IMR-90 (cell line): ENCODE measurements around the gene PTPN3. TPM values are rescaled to one million over a fixed set of nuclear protein-coding genes. Genes with fewer than 3 reads are reported as not detected.

ENCODE experiments used
- ATAC-seq: fragments of 200-7000 bp; cut with Tn5 transposase; 2 replicates; pipeline ENCODE4 v1.9.1; 2020; ENCODE audit warnings: low read depth, mild to moderate bottlenecking, moderate library complexity
- BruUV-seq: library from RNA; stranded (reverse); fragments of 400-500 nt; replicated peaks from 2 replicates; lab custom pipeline; 2021; lab: Mats Ljungman, UMichigan
- CTCF ChIA-PET: fragments of 300-600 bp; formaldehyde crosslinking; extraction: SDS; loops from one replicate; lab custom pipeline; 2021; ENCODE audit warnings: antibody characterized with exemption; lab: Yijun Ruan, JAX
- POLR2A ChIA-PET: fragments of 300-600 bp; sonication (Branson Sonifier 250); formaldehyde crosslinking; loops from one replicate; lab custom pipeline; 2022; ENCODE audit warnings: antibody characterized with exemption; ENCODE audit not compliant: unreplicated experiment; lab: Charles Lee
- DNase-seq: peaks from one replicate; pipeline ENCODE4 v3.0.0; 2013
- H2AFZ ChIP-seq: replicated peaks from 2 replicates; pipeline ENCODE3; 2013; ENCODE audit warnings: low read length, mild to moderate bottlenecking; ENCODE audit not compliant: poor library complexity
- H2AK5ac ChIP-seq: 2 replicates; pipeline ENCODE4 v1.6.1; 2013; ENCODE audit warnings: low read depth, low read length, inconsistent platforms
- H2AK9ac ChIP-seq: replicated peaks from 2 replicates; pipeline ENCODE3; 2013; ENCODE audit warnings: mild to moderate bottlenecking, low read depth, low read length, moderate library complexity; ENCODE audit not compliant: poor library complexity
- H2BK120ac ChIP-seq: 2 replicates; pipeline ENCODE4 v1.6.1; 2013; ENCODE audit warnings: low read depth, low read length, inconsistent platforms
- H2BK15ac ChIP-seq: 3 replicates; pipeline ENCODE4 v1.6.1; 2013; ENCODE audit warnings: low read depth, low read length, inconsistent platforms
- H2BK20ac ChIP-seq: 2 replicates; pipeline ENCODE4 v1.6.1; 2013; ENCODE audit warnings: low read depth, mild to moderate bottlenecking, inconsistent platforms, low read length, moderate library complexity
- H2BK5ac ChIP-seq: 2 replicates; pipeline ENCODE4 v1.6.1; 2013; ENCODE audit warnings: mild to moderate bottlenecking, low read depth, low read length, inconsistent platforms; ENCODE audit not compliant: poor library complexity, severe bottlenecking
- H3K14ac ChIP-seq: replicated peaks from 2 replicates; pipeline ENCODE4 v1.6.1; 2013; ENCODE audit warnings: low read depth, low read length, inconsistent platforms
- H3K18ac ChIP-seq: 2 replicates; pipeline ENCODE4 v1.6.1; 2013; ENCODE audit warnings: low read depth, low read length, control low read depth
- H3K23ac ChIP-seq: 2 replicates; pipeline ENCODE4 v1.6.1; 2013; ENCODE audit warnings: low read depth, low read length, inconsistent platforms
- H3K27ac ChIP-seq: 2 replicates; pipeline ENCODE4 v1.5.1; 2013; ENCODE audit warnings: mild to moderate bottlenecking, control low read depth, low read length; ENCODE audit not compliant: insufficient read depth
- H3K27me3 ChIP-seq: 2 replicates; pipeline ENCODE4 v1.6.1; 2013; ENCODE audit warnings: low read length; ENCODE audit not compliant: control insufficient read depth, insufficient read depth
- H3K36me3 ChIP-seq: 2 replicates; pipeline ENCODE4 v1.6.1; 2013; ENCODE audit warnings: low read length, mixed read lengths; ENCODE audit not compliant: control insufficient read depth, insufficient read depth
- H3K4ac ChIP-seq: 2 replicates; pipeline ENCODE4 v1.6.1; 2013; ENCODE audit warnings: low read depth, low read length, inconsistent platforms
- H3K4me1 ChIP-seq: 2 replicates; pipeline ENCODE4 v1.6.1; 2013; ENCODE audit warnings: low read length, mixed read lengths; ENCODE audit not compliant: control insufficient read depth, insufficient read depth
- H3K4me2 ChIP-seq: 2 replicates; pipeline ENCODE4 v1.6.1; 2013; ENCODE audit warnings: low read depth, mild to moderate bottlenecking, control low read depth, low read length, moderate library complexity
- H3K4me3 ChIP-seq: 2 replicates; pipeline ENCODE4 v1.5.1; 2013; ENCODE audit warnings: low read depth, mild to moderate bottlenecking, control low read depth, low read length, moderate library complexity; ENCODE audit not compliant: insufficient read depth
- H3K56ac ChIP-seq: 2 replicates; pipeline ENCODE4 v1.6.1; 2013; ENCODE audit warnings: low read length, inconsistent platforms; ENCODE audit not compliant: insufficient read depth; ENCODE audit errors: extremely low read depth
- H3K79me1 ChIP-seq, 2 experiments: 2 replicates each; pipeline ENCODE4 v1.6.1; 2013; ENCODE audit warnings: low read length in 2 of 2, inconsistent platforms in 1 of 2, low read depth in 1 of 2
- H3K9ac ChIP-seq: 2 replicates; pipeline ENCODE4 v1.6.1; 2013; ENCODE audit warnings: low read depth, low read length, control low read depth
- H3K9me1 ChIP-seq: 2 replicates; pipeline ENCODE4 v1.6.1; 2013; ENCODE audit warnings: low read length, inconsistent platforms; ENCODE audit not compliant: insufficient read depth
- H3K9me3 ChIP-seq: 2 replicates; pipeline ENCODE4 v1.6.1; 2013; ENCODE audit warnings: low read length; ENCODE audit not compliant: control insufficient read depth, insufficient read depth
- H4K20me1 ChIP-seq: 2 replicates; pipeline ENCODE4 v1.6.1; 2013; ENCODE audit warnings: low read length, inconsistent platforms; ENCODE audit not compliant: insufficient read depth
- H4K5ac ChIP-seq: 2 replicates; pipeline ENCODE4 v1.6.1; 2013; ENCODE audit warnings: mild to moderate bottlenecking, low read depth, low read length, control low read depth
- H4K8ac ChIP-seq, 2 experiments: 2 replicates each; pipeline ENCODE4 v1.6.1; 2013; ENCODE audit warnings: low read depth in 2 of 2, low read length in 2 of 2, control low read depth in 1 of 2, inconsistent platforms in 1 of 2
- H4K91ac ChIP-seq: 2 replicates; pipeline ENCODE4 v1.6.1; 2013; ENCODE audit warnings: low read depth, low read length, inconsistent platforms; ENCODE audit not compliant: insufficient read depth
- BHLHE40 ChIP-seq: fragments of 150-350 bp; IDR thresholded peaks from 2 replicates; pipeline ENCODE4 v1.6.1; 2016; ENCODE audit warnings: mild to moderate bottlenecking, low read depth, low read length
- FOS ChIP-seq: fragments of 150-350 bp; IDR thresholded peaks from 2 replicates; pipeline ENCODE4 v1.6.1; 2016; ENCODE audit warnings: low read depth, low read length
- MAZ ChIP-seq: IDR thresholded peaks from 2 replicates; pipeline ENCODE4 v1.6.1; 2012; ENCODE audit warnings: low read depth, mild to moderate bottlenecking, low read length, improper control_type of control experiment, moderate library complexity, borderline replicate concordance
- RAD21 ChIP-seq: IDR thresholded peaks from 2 replicates; pipeline ENCODE4 v1.6.1; 2012; ENCODE audit warnings: low read length, improper control_type of control experiment
- RCOR1 ChIP-seq: IDR thresholded peaks from 2 replicates; pipeline ENCODE4 v1.6.1; 2012; ENCODE audit warnings: mild to moderate bottlenecking, low read length, improper control_type of control experiment; ENCODE audit not compliant: insufficient replicate concordance
- RFX5 ChIP-seq: IDR thresholded peaks from 2 replicates; pipeline ENCODE4 v1.8.0; 2012; ENCODE audit warnings: low read depth, mild to moderate bottlenecking, low read length, moderate library complexity
- SMC3 ChIP-seq: fragments of 150-350 bp; IDR thresholded peaks from 2 replicates; pipeline ENCODE4 v1.6.1; 2016; ENCODE audit warnings: low read depth, mild to moderate bottlenecking, antibody characterized with exemption, low read length, moderate library complexity
- WGBS, 2 experiments: methylation state at CpG; one replicate each; pipeline versions ENCODE4 v1.1.5 to v1.1.7; 2013; ENCODE audit warnings: missing lambda C conversion rate in 2 of 2; ENCODE audit not compliant: insufficient read length in 1 of 2; ENCODE audit errors: extremely low coverage in 2 of 2; 5-methylcytosine and 5-hydroxymethylcytosine counted together
- dilution Hi-C: fragments of 300-500 bp; cut with HindIII; formaldehyde crosslinking; loops from one replicate; pipeline ENCODE4 v1.14.3; 2018; ENCODE audit warnings: low sequenced_read_pairs; ENCODE audit not compliant: unreplicated experiment
- in situ Hi-C: fragments of 300-500 bp; cut with MboI; formaldehyde crosslinking; loops from 3 replicates; pipeline ENCODE4 v1.14.3; 2019; ENCODE audit warnings: low sequenced_read_pairs, inconsistent platforms, mixed read lengths
- intact Hi-C: fragments of 100-400 bp; cut with micrococcal nuclease; formaldehyde crosslinking; loops from 2 replicates; pipeline ENCODE4 v1.10.0; 2022
- polyA plus RNA-seq, 3 experiments: library from polyadenylated mRNA; depleted of rRNA; stranded (reverse); fragments of >200 nt; gene quantifications; 2 replicates each; pipeline ENCODE4 v1.2.3, GENCODE V29; 2012; ENCODE audit warnings: low replicate concordance in 1 of 3
- total RNA-seq: library from RNA; depleted of rRNA; stranded (reverse); fragments of >200 nt; gene quantifications from 2 replicates; pipeline ENCODE4 v1.2.3, GENCODE V29; 2012
- TF ChIP-seq, protein P1 (sequence below): fragments of 150-350 bp; IDR thresholded peaks from 2 replicates; pipeline ENCODE4 v1.6.1; 2016; ENCODE audit warnings: low read depth, mild to moderate bottlenecking, low read length, moderate library complexity, borderline replicate concordance
- TF ChIP-seq, protein P2 (sequence below): conservative IDR thresholded peaks from 2 replicates; pipeline ENCODE4 v1.5.1; 2012; ENCODE audit warnings: mild to moderate bottlenecking, low read depth, low read length, improper control_type of control experiment

PTPN3 gene
- total and polyA plus RNA-seq, 2 of the 4 experiments (the other 2 are of a cell fraction), result 0.72 to 0.89 TPM

DNA sequence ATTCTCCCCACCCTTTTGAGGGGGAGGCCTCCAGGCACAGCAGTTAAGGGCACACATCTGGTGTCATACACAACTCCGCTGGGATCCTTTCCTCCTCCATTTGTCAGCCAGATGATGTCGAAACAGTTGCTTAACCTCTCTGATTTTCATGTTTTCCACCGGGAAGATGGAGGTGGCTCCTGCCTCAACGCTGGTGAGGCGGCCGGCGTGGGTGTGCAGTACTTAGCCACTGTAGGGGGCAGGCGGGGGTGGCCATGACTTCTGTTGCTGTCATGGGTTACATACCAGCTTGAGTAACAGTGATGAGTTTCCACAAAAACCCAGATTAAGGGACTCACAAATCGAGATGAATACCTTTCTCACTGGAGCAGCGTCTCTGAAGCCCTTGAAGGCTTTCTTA, 114.2 kb downstream of the PTPN3 start:
- Histone ChIP-seq H3K36me3 (no peaks in the 10 kb centered on the region; the same call in none of the 2 replicates), H3K4me1 (no peaks in the 10 kb centered on the region), H3K9me1 (no peaks in the 10 kb centered on the region), H3K56ac (no peak overlapping the region), H3K79me1 (no peaks in the 10 kb centered on the region), H3K23ac (no peak overlapping the region), H3K9ac (no peak overlapping the region), H4K20me1 (no peaks in the 10 kb centered on the region), H2BK120ac (no peak overlapping the region), H2AK9ac (no peak overlapping the region), H2BK5ac (no peak overlapping the region), H2AFZ (no peak overlapping the region), H3K4me2 (no peak overlapping the region), H3K27ac (no peak overlapping the region), H3K4ac (no peak overlapping the region), H2BK15ac (no peak overlapping the region), H3K4me3 (no peak overlapping the region), H4K8ac (no peak overlapping the region), H3K27me3 (no peaks in the 10 kb centered on the region; the same call in 1 of the 2 replicates), H2AK5ac (no peak overlapping the region), H4K5ac (no peak overlapping the region), H3K14ac (no peak overlapping the region), H4K91ac (no peak overlapping the region), H3K18ac (no peak overlapping the region), H3K9me3 (no peaks in the 10 kb centered on the region), H2BK20ac (no peak overlapping the region)
- intact Hi-C loops (no loop called here), in situ Hi-C loops (no loop called here), dilution Hi-C loops (no loop called here)
- ChIA-PET CTCF (no interaction called here), POLR2A (no interaction called here)
- DNase-seq, result no peak
- TF ChIP-seq RCOR1 (no peak), SMC3 (no peak), RFX5 (no peak), BHLHE40 (no peak), MAZ (no peak), FOS (no peak), RAD21 (no peak)
- TF ChIP-seq, protein P1, sequence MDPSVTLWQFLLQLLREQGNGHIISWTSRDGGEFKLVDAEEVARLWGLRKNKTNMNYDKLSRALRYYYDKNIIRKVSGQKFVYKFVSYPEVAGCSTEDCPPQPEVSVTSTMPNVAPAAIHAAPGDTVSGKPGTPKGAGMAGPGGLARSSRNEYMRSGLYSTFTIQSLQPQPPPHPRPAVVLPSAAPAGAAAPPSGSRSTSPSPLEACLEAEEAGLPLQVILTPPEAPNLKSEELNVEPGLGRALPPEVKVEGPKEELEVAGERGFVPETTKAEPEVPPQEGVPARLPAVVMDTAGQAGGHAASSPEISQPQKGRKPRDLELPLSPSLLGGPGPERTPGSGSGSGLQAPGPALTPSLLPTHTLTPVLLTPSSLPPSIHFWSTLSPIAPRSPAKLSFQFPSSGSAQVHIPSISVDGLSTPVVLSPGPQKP, result no peak
- TF ChIP-seq, protein P2, sequence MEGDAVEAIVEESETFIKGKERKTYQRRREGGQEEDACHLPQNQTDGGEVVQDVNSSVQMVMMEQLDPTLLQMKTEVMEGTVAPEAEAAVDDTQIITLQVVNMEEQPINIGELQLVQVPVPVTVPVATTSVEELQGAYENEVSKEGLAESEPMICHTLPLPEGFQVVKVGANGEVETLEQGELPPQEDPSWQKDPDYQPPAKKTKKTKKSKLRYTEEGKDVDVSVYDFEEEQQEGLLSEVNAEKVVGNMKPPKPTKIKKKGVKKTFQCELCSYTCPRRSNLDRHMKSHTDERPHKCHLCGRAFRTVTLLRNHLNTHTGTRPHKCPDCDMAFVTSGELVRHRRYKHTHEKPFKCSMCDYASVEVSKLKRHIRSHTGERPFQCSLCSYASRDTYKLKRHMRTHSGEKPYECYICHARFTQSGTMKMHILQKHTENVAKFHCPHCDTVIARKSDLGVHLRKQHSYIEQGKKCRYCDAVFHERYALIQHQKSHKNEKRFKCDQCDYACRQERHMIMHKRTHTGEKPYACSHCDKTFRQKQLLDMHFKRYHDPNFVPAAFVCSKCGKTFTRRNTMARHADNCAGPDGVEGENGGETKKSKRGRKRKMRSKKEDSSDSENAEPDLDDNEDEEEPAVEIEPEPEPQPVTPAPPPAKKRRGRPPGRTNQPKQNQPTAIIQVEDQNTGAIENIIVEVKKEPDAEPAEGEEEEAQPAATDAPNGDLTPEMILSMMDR, result no peak
- WGBS, 2 experiments, result 80% methylated on average over 4 of the region's 10 CpGs; no CpG with 5 or more reads in 1 of the 2 experiments
- ATAC-seq, result no peak
- BruUV-seq, result no TSS peak
